Embryonic facial prominence (tissue), 1 donor: ENCODE results near the gene INPP5D.

Experiments used
- DNase-seq: peaks from one replicate; pipeline ENCODE4 v3.0.0-alpha.2; 2016; ENCODE audit errors: extremely low spot score

INPP5D gene

GRCh38 chr2:233075141-233075965, 15.2 kb downstream of the INPP5D start:
- DNase-seq, result no peak

- no peak for DNase-seq
These were observed 15.8 kb downstream of the INPP5D start for GRCh38 chr2:233075966-233076339.

GRCh38 chr2:233076749-233077148, 16.6 kb downstream of the INPP5D start:
- DNase-seq, result no peak

DNA sequence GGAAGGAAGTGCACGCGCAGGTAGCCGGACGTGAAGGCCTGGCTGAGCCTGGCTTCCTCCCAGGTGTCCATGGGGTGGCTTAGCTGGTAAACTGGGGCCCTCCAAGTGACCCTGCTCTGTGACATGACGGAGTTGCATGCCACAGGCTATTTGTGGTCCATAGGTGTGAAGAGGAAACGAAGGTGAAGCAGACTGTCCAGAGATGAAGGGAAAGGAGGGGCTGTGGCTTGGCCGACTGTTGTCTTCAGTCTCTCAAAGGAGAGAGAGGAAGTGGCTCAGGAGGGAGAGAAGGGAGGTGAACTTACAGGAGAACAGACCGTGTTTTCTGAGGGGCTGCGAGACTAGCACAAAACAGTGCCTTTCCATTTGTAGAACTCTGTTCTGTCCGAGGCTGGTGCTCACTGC, 19.3 kb downstream of the INPP5D start:
- DNase-seq, result no peak

DNA sequence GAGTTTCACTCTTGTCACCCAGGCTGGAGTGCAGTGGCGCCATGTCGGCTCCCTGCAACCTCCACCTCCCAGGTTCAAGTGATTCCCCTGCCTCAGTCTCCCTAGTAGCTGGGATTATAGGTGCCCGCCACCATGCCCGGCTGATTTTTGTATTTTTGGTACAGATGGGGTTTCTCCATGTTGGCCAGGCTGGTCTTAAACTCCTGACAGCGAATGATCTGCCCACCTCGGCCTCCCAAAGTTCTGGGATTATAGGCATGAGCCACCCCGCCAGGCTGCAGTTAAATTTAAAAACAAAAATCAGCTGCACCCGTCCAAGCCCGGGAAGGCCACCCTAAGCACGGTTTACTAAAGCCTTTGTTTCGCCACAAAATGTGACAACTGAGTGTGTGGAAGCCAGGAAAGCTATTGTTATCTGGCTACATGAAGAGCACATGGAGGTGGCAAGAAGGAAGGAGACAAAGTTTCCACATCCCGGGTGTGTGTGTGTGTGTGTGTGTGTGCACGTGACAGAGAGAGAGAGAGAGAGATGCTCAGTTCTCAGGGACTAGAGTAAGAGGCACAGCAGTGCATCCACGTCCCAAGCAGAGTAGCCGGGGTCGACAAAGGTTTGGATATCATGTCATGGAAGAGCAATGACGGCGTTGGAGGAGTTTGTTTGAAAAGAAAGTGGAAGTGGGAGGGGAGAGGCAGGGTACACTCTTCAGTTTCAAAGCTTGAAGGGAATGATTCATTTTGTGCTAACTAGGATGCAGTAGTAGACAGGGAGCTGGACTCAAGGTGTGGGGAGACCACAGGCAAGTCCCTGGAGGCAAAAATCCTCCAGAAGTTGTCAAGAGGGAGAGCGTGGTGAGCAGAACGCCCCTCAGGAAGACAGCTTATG, 20.1 kb downstream of the INPP5D start:
- DNase-seq, result no peak

GRCh38 chr2:233080836-233081229, 20.7 kb downstream of the INPP5D start:
- no peak for DNase-seq

DNA sequence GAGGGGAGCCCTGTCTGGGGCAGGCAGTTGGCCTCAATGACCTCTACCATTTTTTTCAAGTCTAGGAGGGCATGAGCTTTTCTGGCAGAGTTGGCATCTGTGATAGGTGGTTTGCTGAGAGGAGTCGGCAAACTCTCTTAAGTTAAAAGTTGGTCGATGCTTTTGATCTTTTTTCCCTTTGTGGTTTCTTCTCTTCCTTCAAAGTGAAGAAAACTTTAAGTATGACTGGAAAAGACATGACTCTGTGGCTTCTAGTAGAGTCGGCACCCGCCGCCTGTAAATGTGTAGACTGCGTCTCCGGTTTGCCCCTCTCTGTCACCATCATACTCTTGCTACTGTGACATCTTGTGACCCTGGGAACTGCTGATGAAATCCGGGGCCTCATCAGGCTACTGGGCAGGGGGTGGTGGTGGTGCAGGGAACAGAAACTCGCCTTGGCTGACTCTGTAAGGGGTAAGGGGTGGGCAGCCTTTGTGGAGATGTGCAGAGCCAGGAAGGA, 21.1 kb downstream of the INPP5D start:
- no peak for DNase-seq

DNA sequence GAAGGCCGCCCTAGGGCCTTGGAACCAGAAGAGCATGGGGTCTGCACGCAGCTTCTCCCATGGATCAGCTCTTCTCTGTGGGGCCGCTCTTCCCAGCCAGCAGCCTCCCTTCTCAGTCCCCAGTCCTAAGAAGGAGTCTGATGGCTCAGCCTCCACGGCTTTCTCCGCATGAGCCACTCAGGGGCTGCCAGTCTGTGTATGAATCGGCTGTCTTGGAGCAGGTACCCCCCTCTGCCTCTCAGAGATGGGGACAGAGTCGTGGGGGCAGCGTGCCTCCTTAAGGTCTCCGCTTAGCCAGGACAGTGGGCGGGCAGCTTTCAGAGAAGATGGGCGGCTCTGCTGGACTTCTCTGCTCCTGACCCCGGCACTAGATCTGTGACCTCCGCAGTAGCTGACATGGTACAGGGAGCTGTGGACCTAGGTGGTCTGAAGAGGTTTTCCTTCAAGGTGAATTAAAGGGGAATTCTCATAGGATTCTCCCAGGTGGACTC, 21.6 kb downstream of the INPP5D start:
- DNase-seq, result no peak

- no peak for DNase-seq
These were observed 22.2 kb downstream of the INPP5D start for GRCh38 chr2:233082222-233082930.

DNA sequence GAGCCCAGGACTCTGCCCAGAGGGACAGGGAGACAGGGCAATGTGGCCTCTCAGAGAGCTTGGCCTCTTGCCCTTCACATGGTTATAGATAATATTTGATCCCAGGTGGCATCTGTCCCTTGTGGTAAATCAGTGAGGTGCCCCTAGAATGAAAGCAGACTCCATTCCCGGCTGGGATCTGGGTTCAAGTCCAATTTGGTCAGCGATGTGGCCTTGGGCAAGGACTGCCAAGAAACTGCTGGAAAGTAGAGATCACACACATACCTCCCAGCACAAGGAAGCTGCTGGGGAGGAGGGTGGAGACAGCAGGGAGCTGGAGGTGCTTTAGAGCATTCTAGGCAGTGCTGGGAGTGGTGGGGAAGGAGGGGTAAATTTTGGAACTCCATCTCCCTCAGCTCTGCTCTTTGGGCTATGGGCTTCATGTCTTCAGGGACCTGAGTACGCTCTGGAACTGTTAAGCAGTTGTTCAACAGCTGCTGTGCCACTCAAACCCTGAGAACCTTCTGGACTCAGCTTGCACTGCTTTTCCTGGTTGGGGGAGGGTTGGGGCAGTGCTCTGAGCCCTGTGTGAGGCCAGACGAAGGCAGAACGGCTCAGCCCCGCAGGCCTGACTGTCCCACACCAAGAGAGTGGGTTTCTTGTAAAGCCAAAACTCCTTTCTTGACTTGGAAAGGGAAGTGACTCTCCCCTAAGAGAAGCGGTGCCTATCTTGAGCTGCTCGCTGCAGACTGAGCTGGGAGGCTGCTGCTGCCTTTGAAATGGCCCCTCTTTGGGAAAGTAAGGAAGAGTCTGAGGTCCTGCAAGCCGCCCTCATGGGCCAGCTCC, 23.0 kb downstream of the INPP5D start:
- no peak for DNase-seq

- no peak for DNase-seq
These were observed 23.6 kb downstream of the INPP5D start for GRCh38 chr2:233083782-233084181.

GRCh38 chr2:233084488-233084887, 24.3 kb downstream of the INPP5D start:
- DNase-seq, result no peak

DNA sequence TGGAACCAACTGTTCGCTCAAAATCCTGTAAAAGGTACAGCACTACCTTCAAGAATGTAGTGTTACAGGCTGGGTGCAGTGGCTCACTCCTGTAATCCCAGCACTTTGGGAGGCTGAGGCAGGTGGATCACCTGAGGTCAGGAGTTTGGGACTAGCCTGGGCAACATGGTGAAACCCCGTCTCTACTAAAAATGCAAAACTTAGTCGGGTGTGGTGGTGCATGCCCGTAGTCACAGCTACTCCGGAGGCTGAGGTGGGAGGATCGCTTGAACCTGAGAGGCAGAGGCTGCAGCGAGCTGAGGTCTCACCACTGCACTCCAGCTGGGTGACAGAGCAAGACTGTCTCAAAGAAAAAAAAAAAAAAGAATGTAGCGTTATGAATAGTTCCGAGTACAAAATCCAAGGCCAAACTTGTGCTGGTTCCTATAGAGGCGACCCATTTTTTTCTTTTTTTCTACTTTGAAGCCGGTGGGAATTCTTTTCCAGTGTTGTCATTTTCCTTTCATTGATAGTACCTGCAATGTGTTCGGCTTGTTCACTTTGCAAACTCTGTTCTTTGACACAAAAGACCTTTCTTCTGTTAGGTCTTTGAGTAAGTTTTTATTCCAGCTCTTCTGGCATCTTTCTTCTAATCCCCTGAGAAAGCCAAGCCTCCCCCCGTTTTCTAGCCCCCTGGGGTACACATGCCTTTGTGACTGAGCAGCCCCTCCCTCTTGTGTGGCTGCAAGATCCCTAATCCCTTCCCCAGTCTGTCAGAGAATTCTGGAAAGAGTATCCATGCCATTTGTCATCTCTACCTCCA, 25.1 kb downstream of the INPP5D start:
- no peak for DNase-seq

DNA sequence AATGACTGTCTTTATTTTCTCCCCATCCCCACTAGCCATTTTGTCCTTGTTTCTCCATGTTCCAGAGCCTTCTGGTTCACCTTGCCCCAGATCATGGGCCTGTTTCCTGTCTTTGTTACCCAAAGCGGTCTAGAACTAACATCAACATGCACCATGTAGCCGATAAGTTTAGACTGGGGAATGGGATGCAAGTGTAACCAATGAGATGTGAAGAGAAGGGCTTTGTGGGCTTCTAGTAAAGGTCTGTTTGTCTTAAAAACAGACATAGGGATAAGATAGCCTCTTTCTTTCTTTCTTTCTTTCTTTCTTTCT, 25.7 kb downstream of the INPP5D start:
- DNase-seq, result no peak

GRCh38 chr2:233087713-233088112, 27.6 kb downstream of the INPP5D start:
- no peak for DNase-seq

GRCh38 chr2:233088972-233089345, 28.8 kb downstream of the INPP5D start:
- no peak for DNase-seq

DNA sequence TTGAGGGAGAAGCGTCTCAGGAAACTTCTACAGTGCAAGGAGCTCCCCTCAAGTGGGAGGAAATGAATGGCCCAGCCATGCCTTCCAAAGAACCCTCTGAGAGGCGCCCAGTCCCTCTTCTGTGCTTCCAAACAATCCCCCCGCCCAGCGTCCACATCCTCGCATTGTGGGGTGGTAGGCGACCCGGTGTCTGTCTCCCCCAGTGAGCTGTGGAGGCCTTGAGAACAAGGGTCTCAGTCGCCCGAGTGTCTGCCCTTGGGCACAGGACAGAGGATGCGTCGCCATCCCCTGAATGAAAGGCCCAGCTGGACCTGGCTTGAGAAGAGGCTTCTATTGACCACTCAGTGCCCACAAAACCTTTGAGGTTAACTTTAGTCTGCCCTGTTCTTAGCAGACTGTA, 29.7 kb downstream of the INPP5D start:
- no peak for DNase-seq

- no peak for DNase-seq
These were observed 30.7 kb downstream of the INPP5D start for GRCh38 chr2:233090879-233091278.

GRCh38 chr2:233091595-233092375, 31.6 kb downstream of the INPP5D start:
- no peak for DNase-seq
